BE2C (cell line): ENCODE measurements around the gene E2F4.

Experiments
- DNase-seq: peaks from one replicate; pipeline ENCODE4 v3.0.0-alpha.2; 2020
- H3K27me3 ChIP-seq: fragments of 250-450 bp; sonication (Bioruptor Pico); 2 replicates; pipeline ENCODE4 v1.5.1; 2020; ENCODE audit warnings: mild to moderate bottlenecking
- H3K36me3 ChIP-seq: fragments of 250-450 bp; sonication (Bioruptor Pico); 2 replicates; pipeline ENCODE4 v1.5.1; 2020; ENCODE audit warnings: mild to moderate bottlenecking
- H3K4me1 ChIP-seq: fragments of 250-450 bp; sonication (Bioruptor Pico); 2 replicates; pipeline ENCODE4 v1.5.1; 2020
- H3K4me3 ChIP-seq: 2 replicates; pipeline ENCODE4 v1.5.1; 2011; ENCODE audit warnings: low read depth, low read length
- H3K9me3 ChIP-seq: fragments of 250-450 bp; sonication (Bioruptor Pico); 2 replicates; pipeline ENCODE4 v1.5.1; 2020
- CTCF ChIP-seq: IDR thresholded peaks from 2 replicates; pipeline ENCODE4 v1.5.1; 2012; ENCODE audit warnings: mild to moderate bottlenecking, low read depth, low read length

E2F4 gene

GRCh38 chr16:67206838-67207248, 14.9 kb downstream of the E2F4 start:
- Histone ChIP-seq H3K4me3 (no peak overlapping the region), H3K4me1 (peaks cover 13% of the 10 kb centered on the region), H3K36me3 (peaks cover 5% of the 10 kb centered on the region; the same call in 1 of the 2 replicates), H3K9me3 (no peaks in the 10 kb centered on the region), H3K27me3 (no peaks in the 10 kb centered on the region)
- no peak for DNase-seq
- TF ChIP-seq CTCF, result no peak

- peaks cover 13% of the 10 kb centered on the region for H3K4me1 ChIP-seq
- TF ChIP-seq CTCF, result no peak
- H3K4me3 ChIP-seq, result no peak overlapping the region; the same call in 1 of the 2 replicates
- H3K27me3 ChIP-seq, result no peaks in the 10 kb centered on the region
- DNase-seq, result peak; percentile 57
- no peaks in the 10 kb centered on the region; the same call in 1 of the 2 replicates for H3K36me3 ChIP-seq
- no peaks in the 10 kb centered on the region for H3K9me3 ChIP-seq
These were observed 15.5 kb downstream of the E2F4 start for GRCh38 chr16:67207249-67208091.

DNA sequence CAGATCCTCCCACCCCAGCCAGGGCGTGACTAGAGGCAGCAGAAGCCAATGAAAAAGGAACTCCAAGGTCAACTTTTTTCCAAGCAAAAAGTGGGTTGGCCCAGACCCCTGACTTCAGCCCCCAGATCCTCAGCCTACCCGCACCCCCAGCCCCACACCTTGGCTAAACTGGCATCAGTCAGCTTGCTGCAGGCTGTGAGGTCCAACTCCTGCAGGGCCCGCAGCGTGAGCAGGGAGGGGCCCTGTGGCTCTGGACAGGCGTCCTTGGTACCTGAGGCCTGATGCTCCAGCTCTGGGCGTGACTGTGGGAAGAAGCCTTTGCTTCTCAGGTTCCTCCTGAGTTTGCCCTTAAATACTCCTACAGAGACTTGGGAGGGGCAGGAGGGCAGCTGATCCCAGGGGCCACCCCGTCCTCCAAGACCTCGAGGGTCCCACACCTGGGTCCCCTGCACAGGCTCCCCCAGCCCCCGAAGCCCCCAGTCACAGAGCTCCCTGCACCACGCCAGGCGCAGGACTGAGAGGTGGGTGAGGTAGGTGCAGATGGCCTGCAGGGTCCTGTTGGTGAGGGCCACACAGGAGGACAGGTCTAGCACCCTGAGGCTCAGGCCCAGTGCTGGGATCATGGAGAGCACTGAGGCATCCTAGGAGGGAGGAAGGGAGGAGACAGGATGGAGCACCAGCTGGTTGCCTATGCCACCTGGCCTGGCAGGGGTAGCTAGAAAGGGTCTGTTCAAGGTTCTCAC, 16.4 kb downstream of the E2F4 start:
- DNase-seq, result no peak
- no peak for TF ChIP-seq CTCF
- H3K36me3 ChIP-seq, result no peaks in the 10 kb centered on the region; the same call in 1 of the 2 replicates
- H3K27me3 ChIP-seq, result no peaks in the 10 kb centered on the region
- peaks cover 13% of the 10 kb centered on the region for H3K4me1 ChIP-seq
- H3K4me3 ChIP-seq, result no peak overlapping the region
- no peaks in the 10 kb centered on the region for H3K9me3 ChIP-seq

DNA sequence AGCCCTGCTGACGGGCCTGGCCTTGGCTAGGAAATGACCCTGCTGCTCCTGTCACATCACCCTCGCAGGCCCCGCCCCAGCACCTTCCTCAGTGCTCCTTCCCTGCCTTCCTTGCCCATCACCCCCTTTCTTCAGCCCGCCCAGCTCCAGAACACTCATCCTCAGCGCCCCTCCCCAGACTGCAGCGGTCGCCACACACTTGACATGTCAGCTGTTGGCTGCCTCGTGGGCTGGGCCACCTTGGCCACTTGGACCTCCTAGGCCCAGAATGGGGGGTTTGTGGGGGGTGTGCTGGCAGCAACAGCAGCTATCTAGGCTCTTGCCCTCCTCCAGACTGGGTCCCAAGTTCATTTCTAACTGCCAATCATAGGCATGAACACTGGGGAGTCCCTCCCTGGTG, 17.6 kb downstream of the E2F4 start:
- Histone ChIP-seq H3K9me3 (no peaks in the 10 kb centered on the region), H3K36me3 (no peaks in the 10 kb centered on the region), H3K4me1 (peaks cover 13% of the 10 kb centered on the region), H3K27me3 (no peaks in the 10 kb centered on the region), H3K4me3 (no peak overlapping the region)
- TF ChIP-seq CTCF, result no peak
- DNase-seq, result no peak

DNA sequence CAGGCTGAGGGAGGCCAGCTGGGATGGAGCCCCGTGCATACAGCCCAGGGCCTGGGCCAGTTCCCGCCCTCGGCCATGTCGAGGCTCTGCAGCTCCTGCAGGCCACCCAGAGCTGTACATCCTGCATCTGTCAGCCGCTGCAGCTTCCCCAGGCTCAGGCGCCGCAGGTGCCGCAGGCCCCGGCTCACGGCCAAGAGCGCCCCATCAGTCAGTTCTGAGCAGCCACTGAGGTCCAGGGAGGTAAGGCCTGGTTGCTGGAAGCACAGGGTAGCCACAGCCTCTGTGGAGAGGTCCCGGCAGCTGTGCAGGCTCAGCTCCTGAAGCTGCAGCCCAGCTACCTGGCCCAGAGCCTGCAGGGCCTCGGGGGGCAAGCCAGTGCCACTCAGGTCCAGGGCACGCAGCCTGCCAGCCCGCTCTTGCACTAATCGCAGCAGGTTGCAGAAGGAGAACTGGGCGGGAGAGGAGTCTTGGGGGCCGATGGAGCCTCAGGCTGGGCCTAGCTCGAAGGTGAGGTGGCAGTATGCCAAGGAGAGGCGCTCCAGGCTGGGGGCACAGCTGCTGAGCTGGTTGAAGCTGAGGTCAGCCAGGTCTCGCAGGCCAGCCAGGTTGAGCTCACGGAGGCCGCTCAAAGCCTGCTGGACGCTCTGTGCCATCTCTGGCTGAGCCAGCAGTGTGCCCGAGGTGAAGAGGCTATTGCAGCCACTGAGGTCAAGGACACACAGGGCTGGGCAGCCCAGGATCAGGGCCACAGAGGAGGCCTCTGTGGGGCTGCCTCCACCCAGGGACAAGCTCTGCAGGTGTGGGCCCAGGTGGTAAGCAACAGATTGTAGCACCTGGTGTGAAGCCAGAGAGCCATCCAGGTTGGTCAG, 18.3 kb downstream of the E2F4 start:
- no peak for DNase-seq
- no peaks in the 10 kb centered on the region for H3K36me3 ChIP-seq
- no peak overlapping the region for H3K4me3 ChIP-seq
- H3K27me3 ChIP-seq, result no peaks in the 10 kb centered on the region
- peaks cover 13% of the 10 kb centered on the region for H3K4me1 ChIP-seq
- no peaks in the 10 kb centered on the region for H3K9me3 ChIP-seq
- TF ChIP-seq CTCF, result no peak
